Measurements from ENCODE around the gene PER2. TPM values are rescaled to one million over a fixed set of nuclear protein-coding genes. Genes with fewer than 3 reads are reported as not detected.

PER2 gene
- total RNA-seq, 6 experiments from 2014 or later = 4.3 to 5.7 (median 4.5) TPM

- Mint-ChIP-seq H3K36me3 (ENCODE audit: low read depth) (no peaks in the 10 kb centered on the region; the same call in 1 of the 2 replicates), H3K4me1 (ENCODE audit: low read depth) (peaks cover 13% of the 10 kb centered on the region), H3K27ac (no peak overlapping the region), H3K4me3 (no peak overlapping the region), H3K9me3 (no peaks in the 10 kb centered on the region), H3K27me3 (ENCODE audit: insufficient read depth) (no peaks in the 10 kb centered on the region)
- TF ChIP-seq, protein P1, sequence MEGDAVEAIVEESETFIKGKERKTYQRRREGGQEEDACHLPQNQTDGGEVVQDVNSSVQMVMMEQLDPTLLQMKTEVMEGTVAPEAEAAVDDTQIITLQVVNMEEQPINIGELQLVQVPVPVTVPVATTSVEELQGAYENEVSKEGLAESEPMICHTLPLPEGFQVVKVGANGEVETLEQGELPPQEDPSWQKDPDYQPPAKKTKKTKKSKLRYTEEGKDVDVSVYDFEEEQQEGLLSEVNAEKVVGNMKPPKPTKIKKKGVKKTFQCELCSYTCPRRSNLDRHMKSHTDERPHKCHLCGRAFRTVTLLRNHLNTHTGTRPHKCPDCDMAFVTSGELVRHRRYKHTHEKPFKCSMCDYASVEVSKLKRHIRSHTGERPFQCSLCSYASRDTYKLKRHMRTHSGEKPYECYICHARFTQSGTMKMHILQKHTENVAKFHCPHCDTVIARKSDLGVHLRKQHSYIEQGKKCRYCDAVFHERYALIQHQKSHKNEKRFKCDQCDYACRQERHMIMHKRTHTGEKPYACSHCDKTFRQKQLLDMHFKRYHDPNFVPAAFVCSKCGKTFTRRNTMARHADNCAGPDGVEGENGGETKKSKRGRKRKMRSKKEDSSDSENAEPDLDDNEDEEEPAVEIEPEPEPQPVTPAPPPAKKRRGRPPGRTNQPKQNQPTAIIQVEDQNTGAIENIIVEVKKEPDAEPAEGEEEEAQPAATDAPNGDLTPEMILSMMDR (IDR thresholded peaks at IDR 0.05) = no peak
- DNase-seq = no peak
Measured at GRCh38 chr2:238260883-238261282, 27.5 kb downstream of the PER2 start.

DNA sequence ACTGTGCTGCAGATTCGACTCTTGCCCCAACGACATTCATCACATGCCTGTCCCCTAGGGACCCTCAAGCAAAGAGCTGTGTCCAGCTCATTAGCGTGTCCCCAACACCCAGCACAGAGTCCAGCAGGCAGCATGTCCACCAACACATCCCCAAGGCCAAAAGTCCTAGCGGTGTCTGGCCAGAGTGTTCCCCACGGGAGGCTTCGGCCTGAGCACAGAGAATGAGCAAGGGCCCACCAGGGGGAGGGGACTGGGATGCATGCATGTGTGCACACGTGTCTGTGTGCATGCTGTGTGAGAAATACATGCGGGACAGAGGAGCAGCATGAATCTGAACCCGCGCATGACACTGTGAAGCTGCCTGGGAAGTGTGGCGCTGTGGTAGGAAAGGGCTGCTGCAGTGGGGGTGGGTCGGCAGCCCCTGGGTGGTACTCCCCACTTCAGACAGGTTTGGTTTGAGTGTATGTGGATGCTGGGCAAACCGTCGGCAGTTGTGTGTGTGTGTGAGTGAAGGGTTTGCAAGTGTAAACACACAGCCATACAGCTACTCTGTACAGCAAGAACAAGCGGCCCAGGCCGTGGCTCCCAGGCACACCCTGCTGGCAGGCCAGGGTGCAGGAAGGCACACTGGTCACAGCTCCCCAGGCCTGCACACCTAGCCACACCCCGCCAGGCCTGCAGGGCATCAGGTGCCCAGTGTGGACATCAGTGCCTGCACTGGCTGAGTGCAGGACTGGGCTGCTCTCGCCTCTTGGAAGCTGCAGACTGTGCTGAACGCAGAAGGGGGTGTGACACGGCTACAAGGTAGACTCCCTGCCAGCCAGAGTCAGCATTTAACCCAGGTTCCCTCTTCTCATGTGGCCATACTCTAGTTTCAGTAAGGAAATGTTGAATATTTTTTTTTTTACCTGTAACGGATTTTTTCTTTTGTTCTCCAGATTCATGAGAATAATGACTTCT lies 29.1 kb downstream of the PER2 start:
- TF ChIP-seq, protein P1 (IDR thresholded peaks at IDR 0.05) = peak; percentile 27
- H3K27me3 Mint-ChIP-seq (ENCODE audit: insufficient read depth) = no peaks in the 10 kb centered on the region
- H3K9me3 Mint-ChIP-seq = no peaks in the 10 kb centered on the region
- H3K27ac Mint-ChIP-seq = no peak overlapping the region
- H3K36me3 Mint-ChIP-seq (ENCODE audit: low read depth) = peaks cover 4% of the 10 kb centered on the region; the same call in 1 of the 2 replicates
- H3K4me1 Mint-ChIP-seq (ENCODE audit: low read depth) = peaks cover 13% of the 10 kb centered on the region
- no peak overlapping the region for H3K4me3 Mint-ChIP-seq
- no peak for DNase-seq

DNA sequence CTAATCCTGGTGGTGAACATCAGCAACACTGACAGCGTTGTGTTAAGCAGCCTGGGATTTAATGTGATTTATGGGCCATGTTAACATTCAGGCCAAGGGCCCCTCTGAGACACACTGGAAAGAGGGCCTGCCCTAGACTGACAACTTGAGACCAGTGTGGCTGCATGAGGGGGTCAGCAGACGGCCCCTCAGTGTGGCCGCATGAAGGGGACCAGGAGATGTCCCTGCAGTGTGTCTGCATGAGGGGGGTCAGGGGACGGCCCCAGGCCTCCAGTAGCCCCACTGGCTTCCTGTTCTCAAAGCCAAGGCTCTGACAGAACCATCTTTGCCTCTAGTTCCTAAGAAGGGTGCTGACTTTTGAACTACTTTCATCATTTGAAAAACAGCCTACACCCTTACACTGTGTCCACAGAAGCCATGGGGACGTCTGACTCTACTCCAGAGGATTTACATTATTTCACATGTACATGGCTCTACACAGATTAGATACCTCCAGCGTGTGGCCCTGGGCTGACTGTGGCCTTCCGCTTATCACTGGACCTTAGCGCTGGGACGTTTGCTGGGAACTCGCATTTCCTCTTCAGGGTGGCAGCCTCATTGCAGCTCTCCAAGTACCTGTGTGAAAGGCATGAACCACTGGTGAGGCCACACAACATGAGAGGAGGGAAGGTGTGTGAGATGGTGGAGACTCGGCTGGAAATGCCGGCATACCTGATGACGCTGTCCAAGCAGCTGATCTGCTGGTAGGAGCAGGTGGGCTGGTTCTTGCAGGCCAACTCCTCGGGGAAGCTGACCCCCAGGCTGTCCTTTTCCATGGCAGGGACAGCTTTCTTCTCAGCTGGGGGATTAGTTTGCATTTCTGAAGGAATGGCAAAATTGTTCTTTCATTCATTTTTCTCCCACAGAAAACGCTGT lies 30.4 kb downstream of the PER2 start:
- TF ChIP-seq, protein P1 (IDR thresholded peaks at IDR 0.05) = no peak
- Mint-ChIP-seq H3K4me1 (ENCODE audit: low read depth) (peaks cover 4% of the 10 kb centered on the region), H3K36me3 (ENCODE audit: low read depth) (peaks cover 4% of the 10 kb centered on the region; the same call in 1 of the 2 replicates), H3K27me3 (ENCODE audit: insufficient read depth) (no peaks in the 10 kb centered on the region), H3K27ac (no peak overlapping the region), H3K4me3 (no peak overlapping the region), H3K9me3 (no peaks in the 10 kb centered on the region)
- no peak for DNase-seq

DNA sequence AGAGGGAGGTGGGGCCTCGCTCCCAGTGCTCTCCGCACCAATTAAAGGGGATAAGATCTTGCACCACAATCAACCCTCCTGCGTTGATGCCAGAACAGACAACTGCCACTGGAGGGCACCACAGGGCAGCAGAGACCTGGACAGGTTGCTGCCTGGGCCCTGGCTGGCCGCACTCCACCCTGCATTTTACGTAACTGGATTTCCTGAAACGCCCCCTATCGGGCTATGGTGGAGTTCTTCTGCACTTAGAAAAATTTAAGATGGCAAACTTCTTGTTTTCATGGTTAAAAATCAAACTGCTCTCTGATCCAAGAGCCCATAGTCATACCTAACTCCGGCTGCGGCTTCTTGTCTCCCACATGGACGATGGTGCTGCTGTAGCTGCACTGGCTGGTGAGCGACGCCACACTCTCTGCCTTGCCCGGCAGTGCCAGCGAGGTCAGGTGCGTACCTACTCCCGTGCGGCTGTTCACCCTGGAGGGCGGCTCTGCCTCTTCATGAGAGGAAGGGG lies 31.8 kb downstream of the PER2 start:
- TF ChIP-seq, protein P1 (IDR thresholded peaks at IDR 0.05) = peak; percentile 94
- H3K27me3 Mint-ChIP-seq (ENCODE audit: insufficient read depth) = no peaks in the 10 kb centered on the region
- H3K27ac Mint-ChIP-seq = no peak overlapping the region
- no peaks in the 10 kb centered on the region for H3K9me3 Mint-ChIP-seq
- DNase-seq = peak; percentile 77
- no peak overlapping the region for H3K4me3 Mint-ChIP-seq
- H3K36me3 Mint-ChIP-seq (ENCODE audit: low read depth) = peaks cover 4% of the 10 kb centered on the region; the same call in 1 of the 2 replicates
- H3K4me1 Mint-ChIP-seq (ENCODE audit: low read depth) = no peaks in the 10 kb centered on the region

GRCh38 chr2:238256111-238256510 lies 32.3 kb downstream of the PER2 start:
- Mint-ChIP-seq H3K36me3 (ENCODE audit: low read depth) (peaks cover 4% of the 10 kb centered on the region; the same call in 1 of the 2 replicates), H3K4me3 (no peak overlapping the region), H3K9me3 (no peaks in the 10 kb centered on the region), H3K27ac (no peak overlapping the region), H3K27me3 (ENCODE audit: insufficient read depth) (no peaks in the 10 kb centered on the region), H3K4me1 (ENCODE audit: low read depth) (no peaks in the 10 kb centered on the region)
- no peak for DNase-seq
- TF ChIP-seq, protein P1 (IDR thresholded peaks at IDR 0.05) = no peak
